NCI-H1092 treated with DMSO at 0.1 percent for 48 hours (cell line): ENCODE results near the gene BCAS3.

ENCODE experiments used
- DNase-seq: peaks from one replicate; lab custom pipeline; 2025; lab: John Stamatoyannopoulos, UW

The BCAS3 gene

DNA sequence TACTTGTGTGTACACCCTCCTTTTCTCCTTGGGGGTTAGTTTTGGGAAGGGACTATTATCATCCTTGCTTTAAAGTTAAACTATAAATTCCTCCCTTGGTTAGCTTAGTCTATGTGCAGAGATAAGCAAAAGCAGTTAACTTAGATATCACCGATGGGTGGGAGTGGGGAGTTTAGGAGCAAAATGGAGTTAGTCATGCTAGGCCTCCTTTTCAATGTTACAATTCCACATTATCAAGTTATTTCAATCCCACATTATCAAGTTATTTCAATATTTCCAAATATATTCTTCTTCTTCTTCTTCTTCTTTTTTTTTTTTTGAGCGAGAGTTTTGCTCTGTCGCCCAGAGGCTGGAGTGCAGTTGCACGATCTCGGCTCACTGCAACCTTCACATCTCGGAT, 1.7 kb upstream of the BCAS3 start:
- no peak for DNase-seq

- no peak for DNase-seq
Measured at GRCh38 chr17:60676758-60677307, 818 bp upstream of the BCAS3 start.

DNA sequence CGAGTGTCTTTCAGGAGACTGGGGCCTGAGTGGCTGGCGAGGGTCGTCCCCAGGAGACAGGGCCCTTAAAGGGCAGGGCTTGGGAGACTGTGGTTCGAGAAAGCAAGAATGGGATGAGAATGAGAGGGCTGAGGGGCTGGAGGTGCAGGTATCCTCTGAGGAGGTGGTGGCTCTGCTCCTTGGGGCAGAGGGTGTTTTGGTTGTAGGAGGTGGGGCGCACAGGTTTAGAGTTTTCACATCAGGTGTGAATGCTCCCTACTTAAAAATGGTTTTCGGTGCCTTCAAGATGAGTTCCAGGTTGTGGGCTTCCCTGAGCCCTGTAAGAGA, 430 bp downstream of the BCAS3 start:
- no peak for DNase-seq

- DNase-seq, result no peak
Measured at GRCh38 chr17:60679287-60679686, 1.6 kb downstream of the BCAS3 start.

- no peak for DNase-seq
Measured at GRCh38 chr17:60680754-60681153, 3.1 kb downstream of the BCAS3 start.

DNA sequence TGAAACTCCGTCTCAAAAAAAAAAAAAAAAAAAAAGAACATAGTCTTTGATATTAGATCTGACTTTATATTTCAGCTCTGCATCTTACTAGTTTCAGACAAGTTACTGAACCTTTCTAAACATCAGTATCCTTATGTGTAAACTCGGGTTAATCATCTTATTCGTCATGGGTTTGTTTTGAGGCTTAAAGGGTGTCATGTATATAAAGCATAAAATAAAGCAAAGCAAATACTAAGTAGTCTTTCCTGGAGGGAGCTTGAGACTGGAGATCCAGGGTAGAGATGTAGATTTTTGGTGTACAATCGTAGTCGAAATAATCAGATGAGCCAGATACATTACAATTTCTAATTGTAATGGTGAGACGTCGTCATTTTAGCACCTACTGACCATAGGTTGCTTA, 7.8 kb downstream of the BCAS3 start:
- DNase-seq, result no peak

GRCh38 chr17:60695960-60696359, 18.3 kb downstream of the BCAS3 start:
- DNase-seq, result no peak

DNA sequence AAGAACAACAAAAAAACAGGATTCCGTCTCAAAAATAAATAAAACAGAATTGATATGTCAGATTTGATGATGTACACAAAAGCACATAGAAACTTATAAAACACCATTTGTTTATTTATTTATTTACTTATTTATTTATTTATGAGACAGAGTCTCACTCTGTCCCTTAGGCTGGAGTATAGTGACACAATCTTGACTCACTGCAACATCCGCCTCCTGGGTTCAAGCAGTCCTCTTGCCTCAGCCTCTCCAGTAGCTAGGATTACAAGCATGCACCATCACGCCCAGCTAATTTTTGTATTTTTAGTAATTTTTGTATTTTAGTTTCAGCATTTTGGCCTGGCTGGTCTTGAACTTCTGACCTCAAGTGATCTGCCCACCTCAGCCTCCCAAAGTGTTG, 21.4 kb downstream of the BCAS3 start:
- DNase-seq, result no peak

GRCh38 chr17:60704170-60704569, 26.5 kb downstream of the BCAS3 start:
- DNase-seq, result no peak

- no peak for DNase-seq
Measured at GRCh38 chr17:60712675-60713074, 35.0 kb downstream of the BCAS3 start.

GRCh38 chr17:60713608-60714007, 36.0 kb downstream of the BCAS3 start:
- no peak for DNase-seq

- DNase-seq, result no peak
Measured at GRCh38 chr17:60716766-60717165, 39.1 kb downstream of the BCAS3 start.

- no peak for DNase-seq
Measured at GRCh38 chr17:60717814-60718213, 40.2 kb downstream of the BCAS3 start.

DNA sequence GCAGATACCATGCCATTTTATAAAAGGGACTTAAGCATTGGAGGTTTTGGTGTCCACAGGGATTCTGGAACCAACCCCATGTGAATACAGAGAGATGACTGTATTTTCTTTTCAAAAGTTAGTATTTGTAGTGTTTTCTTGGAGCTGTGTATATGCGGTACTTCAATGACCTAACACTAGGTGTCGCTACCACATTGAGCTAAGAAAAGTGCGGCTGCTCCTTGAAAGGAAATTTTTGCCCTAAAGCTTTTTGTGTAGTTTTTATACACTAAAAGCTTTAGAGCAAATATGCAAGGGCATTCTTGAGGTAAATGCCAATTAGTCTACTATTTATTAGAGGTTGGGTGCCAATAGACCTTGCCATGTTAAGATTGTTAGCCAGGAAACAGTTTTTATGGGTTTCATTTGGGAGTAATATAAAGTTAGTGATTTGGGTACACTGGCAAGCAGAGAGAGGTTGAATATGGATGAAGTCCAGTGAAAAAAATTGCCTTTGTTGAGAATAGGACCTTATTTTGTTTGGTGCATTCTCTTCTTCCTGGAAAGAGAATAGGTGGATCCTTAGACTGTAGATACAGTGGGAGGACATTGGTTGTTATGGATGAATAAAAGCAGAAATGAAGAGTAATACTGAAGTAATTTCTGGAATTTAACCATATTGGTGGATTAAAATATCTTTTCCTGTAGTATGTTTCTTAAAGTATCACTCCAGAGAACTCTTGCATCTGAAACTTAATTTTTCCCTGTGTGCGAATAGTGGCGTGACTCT, 43.3 kb downstream of the BCAS3 start:
- DNase-seq, result peak; percentile 44

GRCh38 chr17:60724647-60725046, 47.0 kb downstream of the BCAS3 start:
- DNase-seq, result no peak

DNA sequence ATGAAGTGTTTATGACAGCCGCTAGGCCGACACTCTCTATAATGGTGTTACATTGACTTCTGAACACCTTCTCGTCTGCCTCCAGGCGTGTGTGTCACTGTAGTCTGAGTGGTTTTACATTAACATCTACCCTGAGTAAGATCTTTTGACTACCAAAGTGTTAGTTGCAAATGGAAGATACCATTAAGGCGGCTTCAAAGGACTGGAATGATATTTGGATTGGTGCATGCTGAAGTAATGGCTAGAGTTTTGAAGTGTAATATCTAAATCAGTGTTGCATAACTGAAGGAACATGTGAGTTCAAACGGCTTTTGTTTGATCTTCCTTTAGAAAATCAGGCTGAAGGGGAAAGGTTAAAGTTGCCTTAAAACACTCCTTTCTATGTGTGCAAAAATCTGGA, 52.2 kb downstream of the BCAS3 start:
- DNase-seq, result no peak

DNA sequence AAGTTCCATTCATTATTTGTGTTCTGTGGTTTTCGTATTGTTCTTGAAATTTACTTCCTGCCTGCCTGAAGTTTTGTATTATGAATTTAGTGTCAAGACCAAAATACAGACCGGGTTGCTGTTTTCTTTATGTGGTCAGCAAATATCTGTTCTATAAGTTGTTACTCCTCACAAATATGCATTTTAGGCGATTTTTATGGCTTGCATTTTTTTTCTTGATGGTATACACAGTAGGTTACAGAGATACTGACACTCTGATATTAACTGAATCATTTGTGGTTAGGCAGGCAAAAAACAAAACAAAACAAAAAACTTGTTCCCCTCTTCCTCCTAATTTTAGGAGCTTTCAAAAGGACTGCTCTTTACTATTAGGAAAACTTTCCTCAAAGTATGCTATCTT, 52.6 kb downstream of the BCAS3 start:
- no peak for DNase-seq

GRCh38 chr17:60738287-60738686, 60.6 kb downstream of the BCAS3 start:
- DNase-seq, result no peak

DNA sequence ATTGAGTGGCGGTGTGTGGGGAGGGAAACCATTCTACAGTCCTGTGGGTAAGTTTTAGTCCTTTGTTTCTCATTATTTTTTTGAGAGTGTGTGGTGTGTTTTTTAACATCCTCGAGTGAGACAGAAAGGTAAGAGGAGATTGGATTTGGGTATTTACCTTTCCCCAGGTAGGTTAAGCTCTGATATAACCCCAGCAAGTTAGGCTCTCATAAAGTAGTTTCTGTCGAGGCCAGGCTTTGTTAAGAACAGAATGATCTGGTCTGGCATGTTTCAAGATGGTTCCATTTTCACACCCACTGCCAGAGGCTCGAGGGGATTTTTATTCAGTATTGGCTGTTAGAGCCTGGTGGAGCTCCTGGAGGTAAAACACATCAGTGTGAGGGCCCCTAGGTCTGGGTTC, 62.9 kb downstream of the BCAS3 start:
- DNase-seq, result no peak

- DNase-seq, result no peak
Measured at GRCh38 chr17:60741031-60741430, 63.4 kb downstream of the BCAS3 start.

GRCh38 chr17:60743282-60743681, 65.6 kb downstream of the BCAS3 start:
- DNase-seq, result no peak

DNA sequence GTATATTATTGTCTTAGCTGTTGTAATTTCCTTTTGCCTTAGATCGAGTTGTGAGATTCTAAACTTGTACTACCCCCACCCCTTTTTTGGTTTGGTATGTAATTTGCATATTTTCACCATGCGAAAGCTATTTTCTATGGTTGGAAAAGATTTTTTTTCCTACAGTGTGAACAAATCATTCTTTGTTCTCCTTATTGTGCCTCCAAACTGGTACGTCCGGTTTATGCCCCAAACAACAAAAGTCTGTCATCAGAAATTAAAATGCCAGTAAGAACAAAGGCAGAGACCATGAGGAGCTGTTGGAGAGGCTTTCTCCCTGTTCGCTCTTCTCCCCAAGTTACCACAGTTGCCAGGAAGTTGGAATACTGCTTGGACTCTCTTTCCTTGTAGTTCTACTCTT, 66.1 kb downstream of the BCAS3 start:
- no peak for DNase-seq

GRCh38 chr17:60744355-60744966, 66.8 kb downstream of the BCAS3 start:
- DNase-seq, result no peak

DNA sequence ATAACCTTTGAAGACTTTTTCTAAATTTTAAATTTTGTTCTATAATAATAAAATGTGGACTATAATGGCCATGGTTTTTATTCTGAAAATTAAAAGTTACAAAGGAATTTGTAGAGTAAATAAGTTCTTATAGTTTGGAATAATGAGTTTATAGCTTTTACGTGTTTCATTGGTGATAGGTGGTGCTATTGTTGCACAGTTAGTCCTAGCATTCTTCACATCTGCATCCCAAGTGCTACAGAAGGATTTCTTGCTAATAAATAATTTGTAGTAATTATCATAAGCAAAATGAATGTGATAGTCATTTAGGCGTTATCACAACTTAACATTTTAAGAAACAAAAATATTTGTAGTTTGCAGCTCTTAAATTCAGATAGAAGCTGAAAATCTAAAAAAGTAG, 67.9 kb downstream of the BCAS3 start:
- DNase-seq, result no peak
